HG03571 (cell line): Measurements from ENCODE around the gene TRIM38.
"Not testable (repeated sequence)": the region's sequence is repeated elsewhere in the genome, so short reads cannot be mapped to it uniquely, and the experiment has no call there.

ENCODE experiments used
- ATAC-seq: cut with Tn5 transposase; IDR thresholded peaks from one replicate; pipeline ENCODE4 v1.9.1; 2021; ENCODE audit not compliant: unreplicated experiment

TRIM38 gene

DNA sequence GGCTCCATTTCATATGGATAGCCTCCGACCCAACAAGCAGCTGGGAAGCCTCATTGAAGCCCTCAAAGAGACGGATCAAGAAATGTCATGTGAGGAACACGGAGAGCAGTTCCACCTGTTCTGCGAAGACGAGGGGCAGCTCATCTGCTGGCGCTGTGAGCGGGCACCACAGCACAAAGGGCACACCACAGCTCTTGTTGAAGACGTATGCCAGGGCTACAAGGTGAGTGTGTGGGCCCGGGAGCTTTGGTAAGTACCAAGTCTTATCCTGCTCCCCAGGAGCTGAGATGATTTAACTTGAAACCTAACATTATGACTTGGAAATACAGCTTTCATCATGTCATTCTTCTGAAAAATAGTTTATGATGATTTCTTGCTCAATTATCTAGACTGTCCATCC is 4.1 kb downstream of the TRIM38 start:
- no peak for ATAC-seq

DNA sequence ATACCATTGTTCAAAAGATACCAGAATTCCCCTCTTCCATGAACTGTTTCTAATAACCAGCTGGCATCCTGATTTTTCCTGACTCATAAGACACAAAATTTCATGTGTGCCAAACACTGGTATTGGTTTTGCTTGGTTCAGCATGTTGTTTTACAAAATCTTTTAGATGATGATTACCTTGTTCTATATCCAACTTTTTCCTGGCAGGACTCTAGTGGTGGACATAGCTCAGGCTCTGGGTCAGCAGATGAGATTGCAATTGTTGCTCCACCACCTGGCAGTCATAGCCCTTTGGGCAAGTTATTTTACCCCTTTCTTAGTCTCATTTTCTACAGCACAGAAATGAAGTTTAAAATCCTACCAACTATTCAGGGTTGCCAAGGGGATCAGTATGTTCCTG is 6.2 kb downstream of the TRIM38 start:
- ATAC-seq: no peak

- ATAC-seq: no peak
These were observed 8.7 kb downstream of the TRIM38 start for GRCh38 chr6:25971187-25971821.

DNA sequence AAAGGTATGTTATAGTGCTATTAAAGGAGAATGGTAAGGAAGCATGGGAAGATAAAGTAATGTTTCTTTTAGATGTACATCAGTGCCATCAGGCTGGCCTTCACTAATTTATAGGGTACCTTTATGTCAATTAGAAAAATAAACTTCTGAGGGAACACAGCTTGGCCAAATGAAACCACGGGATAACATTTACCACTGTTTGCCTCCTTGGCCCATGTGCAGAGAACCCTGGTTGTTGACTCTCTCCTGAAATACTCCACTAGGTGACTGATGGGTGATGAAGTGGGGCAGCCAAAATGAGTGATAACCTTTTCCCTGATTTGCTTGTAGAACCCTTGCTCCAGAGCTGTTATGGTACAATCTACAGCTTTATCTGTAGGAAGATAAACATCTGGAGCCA is 9.5 kb downstream of the TRIM38 start:
- no peak for ATAC-seq

- no peak for ATAC-seq
These were observed 10.3 kb downstream of the TRIM38 start for GRCh38 chr6:25972902-25973301.

DNA sequence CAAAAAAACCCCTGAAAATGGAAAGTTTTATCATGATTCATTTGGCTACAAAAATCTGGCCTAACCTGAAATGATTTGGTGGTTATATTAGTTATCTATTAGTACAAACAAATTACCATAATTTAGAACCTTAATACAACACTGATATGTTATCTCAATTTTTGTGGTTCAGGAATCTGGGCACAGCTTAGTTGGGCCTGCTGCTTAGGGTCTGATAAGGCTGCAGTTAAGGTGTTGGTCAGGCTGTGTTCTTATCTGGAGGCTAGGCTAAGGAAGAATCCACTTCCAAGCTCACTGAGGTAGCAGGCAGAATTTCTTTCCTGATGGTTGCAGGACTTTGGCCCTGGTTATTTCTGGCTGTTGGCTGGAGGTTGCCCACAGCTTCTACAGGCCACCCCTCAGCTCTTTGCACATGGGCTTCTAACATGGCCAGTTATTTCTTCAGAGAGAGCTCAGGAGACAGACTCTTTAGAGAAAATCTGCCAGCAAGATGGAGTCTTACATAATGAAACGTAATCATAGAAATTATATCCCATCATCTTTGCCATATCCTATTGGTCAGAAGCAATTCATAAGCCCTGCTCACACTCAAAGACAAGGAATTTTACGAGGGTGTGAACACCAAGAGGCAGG is 11.4 kb downstream of the TRIM38 start:
- ATAC-seq: no peak

DNA sequence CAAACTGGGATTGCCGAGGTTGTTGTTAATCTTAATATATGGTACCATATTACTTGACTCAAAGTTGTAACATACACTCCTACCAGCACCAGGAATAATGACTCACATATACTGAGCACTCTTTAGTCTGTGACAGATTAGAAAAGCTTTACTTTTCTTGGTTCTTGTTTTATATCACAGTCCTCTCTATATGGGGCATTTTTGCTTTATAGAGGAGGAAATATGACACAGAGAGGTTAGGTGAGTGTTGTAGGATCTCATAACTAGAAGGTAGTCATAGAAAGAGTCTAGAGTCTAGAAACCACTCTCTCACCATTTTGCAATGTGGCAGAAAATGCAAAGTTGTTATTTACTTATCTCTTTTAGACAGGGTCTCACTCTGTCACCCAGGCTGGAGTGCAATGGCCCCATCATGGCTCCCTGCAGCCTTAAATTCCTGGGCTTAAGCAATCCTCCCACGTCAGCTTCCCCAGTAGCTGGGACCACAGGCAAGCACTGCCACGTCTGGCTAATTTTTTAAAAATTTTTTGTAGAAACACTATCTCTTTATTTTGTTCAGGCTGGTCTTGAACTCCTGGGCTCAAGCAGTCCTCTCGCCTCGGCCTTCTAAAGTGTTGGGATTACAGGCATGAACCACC is 13.4 kb downstream of the TRIM38 start:
- ATAC-seq: no peak

- ATAC-seq: no peak
These were observed 18.3 kb downstream of the TRIM38 start for GRCh38 chr6:25980935-25981334.

DNA sequence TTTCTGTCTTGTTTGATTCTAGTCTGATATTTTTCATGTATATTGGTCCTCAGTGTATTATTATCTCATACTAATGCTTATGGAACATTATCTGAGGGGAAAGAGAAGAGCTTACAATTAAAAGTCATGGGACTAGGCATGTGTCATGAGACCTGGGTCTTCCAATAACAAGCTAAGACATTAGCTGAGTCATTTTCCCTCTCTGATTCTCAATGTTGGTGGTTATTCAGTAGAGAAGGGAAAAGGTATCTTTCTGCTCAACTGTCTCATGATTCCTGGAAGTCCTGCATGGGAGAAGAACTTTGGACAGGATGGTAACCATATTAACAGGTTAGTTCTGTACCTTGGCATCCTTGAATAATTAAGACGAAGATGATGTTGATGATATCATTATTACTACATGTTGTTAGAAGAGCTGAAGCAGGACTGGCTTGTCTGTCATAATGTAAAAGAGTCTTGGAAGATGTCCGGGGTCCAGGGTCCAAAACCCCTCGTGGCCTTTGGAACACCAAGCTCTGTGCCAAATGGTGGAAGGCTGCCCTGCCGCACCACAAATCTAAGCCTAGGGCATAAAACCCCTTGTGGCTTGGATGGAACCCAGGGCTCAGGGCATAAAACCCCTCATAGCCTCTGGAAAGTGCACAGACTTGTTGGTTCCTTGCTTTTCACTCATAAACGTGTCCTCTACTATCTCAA is 19.1 kb downstream of the TRIM38 start:
- ATAC-seq: no peak

DNA sequence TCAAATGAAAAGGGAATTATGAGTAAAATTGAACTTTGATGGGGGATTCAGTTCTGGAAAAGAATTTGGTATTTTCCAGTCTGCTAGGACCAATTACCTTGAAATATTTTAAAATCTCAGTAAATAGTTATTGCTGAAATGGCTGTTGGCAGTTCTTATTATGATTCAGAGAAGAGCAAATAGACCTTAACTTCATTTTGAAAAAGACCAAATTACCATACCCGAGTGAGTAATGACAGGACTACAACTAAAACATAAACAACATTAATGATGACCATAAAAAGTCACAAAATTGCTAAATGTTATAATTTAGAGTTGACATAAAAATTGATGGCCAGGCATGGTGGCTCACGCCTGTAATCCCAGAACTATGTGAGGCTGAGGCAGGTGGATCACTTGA is 21.7 kb downstream of the TRIM38 start:
- ATAC-seq: no peak

- no peak for ATAC-seq
These were observed 25.2 kb downstream of the TRIM38 start for GRCh38 chr6:25987845-25988244.

GRCh38 chr6:25990172-25990873 is 27.7 kb downstream of the TRIM38 start:
- no peak for ATAC-seq

DNA sequence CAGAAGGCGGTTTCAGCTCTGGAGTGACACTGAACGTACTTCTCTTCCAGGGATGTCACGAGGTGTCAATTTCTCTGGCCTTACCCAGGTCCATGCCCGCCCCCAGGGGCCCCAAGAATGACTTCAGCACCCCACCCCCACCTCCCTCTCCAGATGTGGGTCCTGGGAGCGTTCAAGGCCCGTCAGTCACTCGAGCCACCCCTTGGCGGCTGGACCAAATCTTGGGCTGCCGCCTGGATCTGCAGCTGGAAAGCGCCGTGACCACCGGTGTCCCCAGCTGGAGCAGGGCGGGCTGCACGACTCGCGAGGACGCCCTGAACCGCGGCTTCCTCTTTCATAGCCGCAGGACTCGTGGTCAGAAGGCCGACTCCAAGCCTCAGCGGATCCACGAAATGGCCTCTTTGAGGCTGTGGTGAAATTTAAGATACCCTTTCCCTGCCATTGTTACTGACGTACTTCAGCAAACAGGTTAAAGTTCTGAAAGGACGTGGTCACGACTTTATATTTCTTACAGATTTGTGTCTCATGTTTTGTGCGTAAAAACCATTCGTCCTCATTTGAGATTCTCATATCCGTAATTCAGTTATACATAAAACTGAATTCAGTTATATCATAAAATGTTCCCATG is 29.3 kb downstream of the TRIM38 start:
- peak; percentile 58 for ATAC-seq

GRCh38 chr6:25992413-25993340 is 30.1 kb downstream of the TRIM38 start:
- ATAC-seq: peak; percentile 80

DNA sequence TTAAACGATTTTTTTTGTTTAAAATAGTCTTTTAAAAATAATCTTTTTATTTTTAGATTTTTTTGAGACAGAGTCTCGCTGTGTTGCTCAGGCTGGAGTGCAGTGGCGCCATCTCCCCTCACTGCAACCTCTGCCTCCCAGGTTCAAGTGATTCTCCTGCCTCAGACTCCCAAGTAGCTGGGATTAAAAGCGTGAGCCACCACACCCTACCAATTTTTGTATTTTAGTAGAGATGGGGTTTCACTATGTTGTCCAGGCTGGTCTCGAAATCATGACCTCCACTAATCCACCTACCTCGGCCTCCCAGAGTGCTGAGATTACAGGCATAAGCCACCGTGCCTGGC is 30.7 kb downstream of the TRIM38 start:
- not testable (repeated sequence) for ATAC-seq

GRCh38 chr6:25995507-25995906 is 32.9 kb downstream of the TRIM38 start:
- no peak for ATAC-seq

GRCh38 chr6:25997921-25998320 is 35.3 kb downstream of the TRIM38 start:
- no peak for ATAC-seq

DNA sequence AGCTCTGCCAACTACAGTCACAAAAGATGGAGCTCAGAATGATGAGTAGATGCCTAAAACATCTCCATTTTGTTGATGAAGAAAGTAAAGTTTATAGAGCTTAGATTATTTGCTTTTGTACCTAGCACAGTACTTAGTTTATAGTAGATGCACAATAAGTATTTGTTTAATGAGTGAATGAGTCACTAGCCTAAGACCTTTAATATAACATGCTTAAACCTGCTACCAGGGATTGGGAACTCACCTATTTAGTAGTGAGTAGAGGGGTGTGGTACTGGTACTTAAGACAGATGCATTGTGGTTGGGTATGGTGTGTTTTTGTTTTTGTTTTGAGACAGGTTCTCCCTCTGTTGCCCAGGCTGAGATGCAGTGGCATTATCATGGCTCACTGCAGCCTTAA is 35.8 kb downstream of the TRIM38 start:
- no peak for ATAC-seq

DNA sequence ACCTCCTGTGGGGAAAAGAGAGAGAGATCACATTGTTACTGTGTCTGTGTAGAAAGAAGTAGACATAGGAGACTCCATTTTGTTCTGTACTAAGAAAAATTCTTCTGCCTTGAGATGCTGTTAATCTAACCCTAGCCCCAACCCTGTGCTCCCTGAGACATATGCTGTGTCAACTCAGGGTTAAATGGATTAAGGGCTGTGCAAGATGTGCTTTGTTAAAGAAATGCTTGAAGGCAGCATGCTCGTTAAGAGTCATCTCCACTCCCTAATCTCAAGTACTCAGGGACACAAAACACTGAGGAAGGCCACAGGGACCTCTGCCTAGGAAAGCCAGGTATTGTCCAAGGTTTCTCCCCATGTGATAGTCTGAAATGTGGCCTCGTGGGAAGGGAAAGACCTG is 36.6 kb downstream of the TRIM38 start:
- ATAC-seq: not testable (repeated sequence)
